AG10803 (cell line): ENCODE results near the gene EEF1AKMT2.

Source experiments
- DNase-seq: peaks from one replicate; pipeline ENCODE4 v3.0.0; 2010; ENCODE audit warnings: low read depth
- H3K4me3 ChIP-seq: 2 replicates; pipeline ENCODE4 v1.5.1; 2011; ENCODE audit warnings: mild to moderate bottlenecking, low read length, control low read depth
- TF ChIP-seq, protein P1 (sequence below): conservative IDR thresholded peaks from 2 replicates; pipeline ENCODE4 v1.5.1; 2011; ENCODE audit warnings: mild to moderate bottlenecking, low read length, control low read depth, inconsistent platforms

Gene EEF1AKMT2

DNA sequence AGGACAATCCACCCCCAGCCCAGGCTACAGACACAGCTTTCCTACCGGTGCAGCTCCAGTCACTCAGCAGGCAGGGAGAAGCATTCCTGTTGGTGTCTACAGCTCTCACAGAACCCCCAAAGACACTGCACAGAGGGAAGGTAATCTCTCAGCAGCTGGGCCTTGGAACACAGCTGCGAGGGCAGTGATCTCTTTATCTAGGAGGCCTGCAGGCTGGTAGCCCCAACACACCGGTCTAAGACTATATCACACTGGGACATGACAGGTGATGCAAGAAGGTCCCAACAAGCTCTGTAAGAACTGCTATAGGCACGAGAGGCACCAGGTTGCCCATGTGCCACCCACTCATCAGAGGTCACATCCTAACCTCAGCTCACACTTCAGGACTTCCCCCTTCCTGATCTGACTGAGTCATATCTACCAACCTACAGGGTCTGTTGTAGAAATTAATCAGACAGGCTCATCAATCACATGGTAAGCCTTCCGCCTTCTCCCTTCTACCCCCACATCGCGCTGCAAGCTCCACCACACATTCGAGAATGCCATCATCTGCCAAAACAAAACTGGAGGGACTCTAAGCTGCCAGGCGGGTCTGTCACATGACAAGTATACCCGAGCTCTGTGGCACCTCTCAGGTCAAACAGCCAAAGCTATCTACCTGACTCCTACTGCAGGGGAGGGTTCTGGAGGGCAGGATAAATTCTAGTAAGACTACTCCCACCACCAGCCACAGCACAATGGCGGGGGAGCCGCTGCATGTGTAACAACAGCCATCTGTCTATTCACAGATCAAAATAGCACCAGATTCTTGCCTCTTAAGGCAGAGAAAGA lies 73.6 kb downstream of the EEF1AKMT2 start:
- no peak overlapping the region for H3K4me3 ChIP-seq
- TF ChIP-seq, protein P1, sequence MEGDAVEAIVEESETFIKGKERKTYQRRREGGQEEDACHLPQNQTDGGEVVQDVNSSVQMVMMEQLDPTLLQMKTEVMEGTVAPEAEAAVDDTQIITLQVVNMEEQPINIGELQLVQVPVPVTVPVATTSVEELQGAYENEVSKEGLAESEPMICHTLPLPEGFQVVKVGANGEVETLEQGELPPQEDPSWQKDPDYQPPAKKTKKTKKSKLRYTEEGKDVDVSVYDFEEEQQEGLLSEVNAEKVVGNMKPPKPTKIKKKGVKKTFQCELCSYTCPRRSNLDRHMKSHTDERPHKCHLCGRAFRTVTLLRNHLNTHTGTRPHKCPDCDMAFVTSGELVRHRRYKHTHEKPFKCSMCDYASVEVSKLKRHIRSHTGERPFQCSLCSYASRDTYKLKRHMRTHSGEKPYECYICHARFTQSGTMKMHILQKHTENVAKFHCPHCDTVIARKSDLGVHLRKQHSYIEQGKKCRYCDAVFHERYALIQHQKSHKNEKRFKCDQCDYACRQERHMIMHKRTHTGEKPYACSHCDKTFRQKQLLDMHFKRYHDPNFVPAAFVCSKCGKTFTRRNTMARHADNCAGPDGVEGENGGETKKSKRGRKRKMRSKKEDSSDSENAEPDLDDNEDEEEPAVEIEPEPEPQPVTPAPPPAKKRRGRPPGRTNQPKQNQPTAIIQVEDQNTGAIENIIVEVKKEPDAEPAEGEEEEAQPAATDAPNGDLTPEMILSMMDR, result no peak
- no peak for DNase-seq

DNA sequence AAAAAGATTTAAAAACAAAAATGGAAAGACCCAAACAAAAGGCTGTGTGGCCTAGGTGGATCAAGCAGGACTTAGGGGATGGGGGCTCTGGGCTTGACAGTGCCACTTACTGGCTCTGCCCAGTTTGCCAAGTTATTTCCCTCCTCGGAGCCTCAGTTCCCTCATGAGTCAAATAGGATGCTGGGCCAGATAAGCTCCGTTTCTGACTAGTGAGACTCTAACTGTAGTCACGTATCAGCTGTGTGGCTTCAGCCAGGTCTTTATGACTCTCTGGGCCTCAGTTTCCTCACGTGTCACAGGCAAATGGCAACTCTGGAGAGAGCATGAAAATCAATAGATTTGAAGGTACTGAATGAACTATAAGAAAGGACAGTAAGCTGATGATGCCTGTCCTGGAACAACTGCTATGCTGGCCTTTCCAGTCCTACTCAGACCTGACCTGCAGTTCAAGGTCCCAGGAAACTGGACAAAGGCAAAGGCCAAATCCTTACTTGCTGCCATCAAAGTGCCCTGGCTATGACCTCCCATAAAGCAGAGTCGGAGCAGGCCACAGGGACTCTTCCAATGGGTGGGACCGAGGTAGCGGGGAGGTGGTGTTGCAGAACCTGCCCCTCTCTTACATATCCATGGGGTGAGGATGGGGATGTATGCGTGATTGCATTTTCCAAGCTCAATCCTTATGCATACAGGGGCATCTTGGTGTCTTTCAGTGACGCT lies 74.5 kb downstream of the EEF1AKMT2 start:
- no peak for DNase-seq
- H3K4me3 ChIP-seq, result no peak overlapping the region
- TF ChIP-seq, protein P1, result no peak

DNA sequence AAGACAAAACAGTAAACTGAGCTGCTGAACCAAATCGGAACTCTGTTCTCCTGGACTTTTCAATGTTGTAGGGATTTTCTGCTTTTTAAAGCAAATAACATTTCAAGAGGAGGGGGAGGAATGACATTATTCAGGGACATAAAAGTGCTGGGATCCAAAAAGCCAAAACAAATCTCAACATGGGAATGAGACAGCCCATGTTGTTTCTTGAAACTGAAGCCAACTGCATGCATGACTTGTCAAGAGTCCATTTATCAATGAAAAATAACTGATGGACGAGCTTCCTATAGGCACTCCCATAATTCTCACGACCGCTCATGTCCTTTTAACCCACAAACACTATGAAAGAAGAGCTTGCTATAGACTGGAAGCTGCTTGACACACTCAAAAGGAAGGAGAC lies 75.3 kb downstream of the EEF1AKMT2 start:
- TF ChIP-seq, protein P1, result no peak
- no peak overlapping the region for H3K4me3 ChIP-seq
- DNase-seq, result no peak

DNA sequence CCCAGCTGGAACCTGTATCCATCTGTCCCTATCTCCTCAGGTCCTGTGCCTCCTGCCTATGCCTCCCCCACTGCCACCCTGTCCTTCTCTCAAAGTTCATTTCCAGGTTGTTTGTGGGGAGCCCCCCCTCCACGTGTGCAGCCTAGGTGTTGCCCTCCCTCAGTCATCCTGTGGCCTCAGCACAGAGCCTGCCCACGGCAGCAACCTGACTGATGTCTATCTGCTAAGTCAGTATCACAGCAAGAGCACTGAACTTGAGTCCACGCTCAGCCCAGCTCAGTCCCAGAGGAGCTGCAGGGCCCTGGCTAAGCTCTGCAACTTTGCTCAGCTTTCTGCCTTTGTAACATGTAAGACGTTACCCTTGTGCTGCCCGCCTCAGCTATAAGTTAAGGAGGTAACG lies 76.2 kb downstream of the EEF1AKMT2 start:
- DNase-seq, result no peak
- TF ChIP-seq, protein P1, result no peak

DNA sequence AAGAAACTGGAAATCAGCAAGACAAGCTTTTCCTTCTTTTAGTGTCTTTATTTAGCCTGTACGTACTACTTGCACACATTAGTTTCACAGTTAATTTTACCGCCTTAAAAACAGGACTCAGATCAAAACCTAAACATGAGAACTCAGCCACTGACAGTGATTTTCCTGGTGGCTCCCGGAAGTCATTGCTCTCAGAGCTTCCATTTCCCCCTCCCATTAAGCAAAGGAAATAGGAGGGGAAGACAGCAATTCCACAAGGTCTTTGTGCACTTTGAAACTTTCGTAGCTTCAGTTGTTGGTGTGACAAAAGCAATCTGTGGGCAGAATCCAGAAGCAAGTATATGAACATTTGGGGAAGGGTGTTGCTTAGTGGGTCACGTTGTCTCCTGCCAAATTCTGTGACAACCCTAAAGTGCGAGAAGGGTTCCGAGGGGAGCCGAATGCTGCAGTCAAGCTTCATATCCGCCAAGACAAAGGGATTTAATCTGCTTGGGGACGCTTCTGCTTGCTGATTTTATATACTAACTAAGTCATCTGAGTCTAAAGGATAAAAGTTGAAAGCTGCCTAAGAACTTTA lies 77.9 kb downstream of the EEF1AKMT2 start:
- DNase-seq, result no peak
- no peak overlapping the region for H3K4me3 ChIP-seq
- TF ChIP-seq, protein P1, result no peak

More for the DNA sequence above, 76.2 kb downstream of the EEF1AKMT2 start:
- no peak overlapping the region for H3K4me3 ChIP-seq

DNA sequence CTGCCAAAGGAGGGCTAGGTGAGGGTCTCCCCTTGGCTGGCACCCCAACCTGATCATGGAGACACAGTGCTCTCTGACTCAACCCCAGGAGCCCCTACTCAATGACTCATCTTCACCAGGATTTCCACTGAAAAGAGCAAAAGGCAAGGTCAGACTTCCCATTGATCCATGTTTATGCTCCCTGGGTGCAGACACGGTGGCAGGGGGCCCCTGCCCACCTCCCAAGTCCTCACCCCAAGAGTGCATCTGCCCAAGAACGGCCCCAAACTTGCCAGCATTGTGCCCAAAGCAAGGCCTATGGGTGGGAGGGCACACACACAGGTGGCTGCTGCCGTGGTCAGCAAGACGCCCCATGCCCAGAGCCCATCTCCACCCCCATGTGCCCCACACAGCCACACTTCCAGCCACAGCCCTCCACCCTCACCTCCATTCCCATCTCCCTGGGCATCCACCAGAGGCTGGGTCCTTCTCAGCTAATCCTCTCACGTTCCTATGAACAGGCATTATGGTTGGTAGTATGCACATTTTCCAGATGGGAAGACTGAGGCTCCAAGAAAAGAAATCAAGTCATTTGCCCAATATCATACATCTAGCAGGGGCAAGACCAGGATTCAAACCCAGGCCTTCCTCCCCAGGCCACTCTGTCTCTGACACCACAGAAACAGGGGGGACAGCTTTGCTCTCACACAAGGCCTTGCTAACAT lies 78.8 kb downstream of the EEF1AKMT2 start:
- no peak overlapping the region for H3K4me3 ChIP-seq
- no peak for DNase-seq
- TF ChIP-seq, protein P1, result no peak
